Measurements from ENCODE around the gene ACTA1.

Gene ACTA1

GRCh38 chr1:229436201-229436600, 2.3 kb upstream of the ACTA1 start:
- Histone ChIP-seq H3K23ac (ENCODE audit: low read length in 2 of 2) (no peak overlapping the region), H3K4ac (ENCODE audit: low read depth in 1 of 2, low read length in 2 of 2) (no peak overlapping the region), H3K18ac (ENCODE audit: low read depth in 1 of 2, low read length in 2 of 2) (no peak overlapping the region), H3K4me1 (ENCODE audit: control insufficient read depth, insufficient read depth, low read depth, low read length) (peaks cover 25% of the 10 kb centered on the region), H3K36me3 (ENCODE audit: control insufficient read depth in 1 of 2, insufficient read depth in 2 of 2, low read depth in 1 of 2, low read length in 2 of 2) (peaks cover 4 to 12% of the 10 kb centered on the region in 2 experiments), H4K91ac (ENCODE audit: low read length) (no peak overlapping the region), H3K9me3 (ENCODE audit: control insufficient read depth, low read length) (no peaks in the 10 kb centered on the region), H3K27ac (ENCODE audit: low read length, poor library complexity, severe bottlenecking) (no peak overlapping the region), H3K9ac (ENCODE audit: low read length) (no peak overlapping the region), H3K27me3 (ENCODE audit: control insufficient read depth in 1 of 2, insufficient read depth in 1 of 2, low read length in 2 of 2) (peaks cover 46 to 48% of the 10 kb centered on the region in 2 experiments), H2AK5ac (ENCODE audit: low read length, severe bottlenecking) (no peak overlapping the region), H3K14ac (ENCODE audit: low read length in 2 of 2) (no peak overlapping the region), H2BK12ac (ENCODE audit: low read length in 2 of 2) (no peak overlapping the region), H2BK15ac (ENCODE audit: low read depth, poor library complexity, severe bottlenecking) (no peak overlapping the region), H3K4me3 (ENCODE audit: insufficient read depth in 1 of 2, low read depth in 1 of 2, low read length in 2 of 2) (no peak overlapping the region), H2BK5ac (ENCODE audit: low read depth, low read length, poor library complexity, severe bottlenecking) (no peak overlapping the region), H4K8ac (ENCODE audit: low read length) (no peak overlapping the region), H3K79me1 (replicated peaks; ENCODE audit: low read length, poor library complexity, severe bottlenecking) (no peaks in the 10 kb centered on the region), H2AFZ (ENCODE audit: low read depth, low read length) (no peak overlapping the region), H2BK120ac (ENCODE audit: low read depth, low read length) (no peak overlapping the region), H3K4me2 (ENCODE audit: low read length, poor library complexity, severe bottlenecking) (no peak overlapping the region)
- no peak for DNase-seq
- 85% methylated on average over 6 of the region's 7 CpGs for WGBS

- no peaks in the 10 kb centered on the region for H3K9me3 ChIP-seq (ENCODE audit: control insufficient read depth, low read length)
- no peak for DNase-seq
- H4K91ac ChIP-seq (ENCODE audit: low read length), result no peak overlapping the region
- H3K79me1 ChIP-seq (replicated peaks; ENCODE audit: low read length, poor library complexity, severe bottlenecking), result no peaks in the 10 kb centered on the region
- H2BK15ac ChIP-seq (ENCODE audit: low read depth, poor library complexity, severe bottlenecking), result no peak overlapping the region
- peaks cover 59 to 63% of the 10 kb centered on the region in 2 experiments for H3K27me3 ChIP-seq (ENCODE audit: control insufficient read depth in 1 of 2, insufficient read depth in 1 of 2, low read length in 2 of 2)
- no peak overlapping the region for H3K4me2 ChIP-seq (ENCODE audit: low read length, poor library complexity, severe bottlenecking)
- no peak overlapping the region for H3K27ac ChIP-seq (ENCODE audit: low read length, poor library complexity, severe bottlenecking)
- no peak overlapping the region for H2BK12ac ChIP-seq (ENCODE audit: low read length in 2 of 2)
- H3K36me3 ChIP-seq (ENCODE audit: control insufficient read depth in 1 of 2, insufficient read depth in 2 of 2, low read depth in 1 of 2, low read length in 2 of 2), result peaks cover 0 to 1% of the 10 kb centered on the region in 2 experiments
- H3K4me3 ChIP-seq (ENCODE audit: insufficient read depth in 1 of 2, low read depth in 1 of 2, low read length in 2 of 2), result no peak overlapping the region
- no peak overlapping the region for H3K18ac ChIP-seq (ENCODE audit: low read depth in 1 of 2, low read length in 2 of 2)
- 3% methylated on average over 24 of the region's 27 CpGs for WGBS
- H3K9ac ChIP-seq (ENCODE audit: low read length), result no peak overlapping the region
- no peak overlapping the region for H3K23ac ChIP-seq (ENCODE audit: low read length in 2 of 2)
- peaks cover 23% of the 10 kb centered on the region for H3K4me1 ChIP-seq (ENCODE audit: control insufficient read depth, insufficient read depth, low read depth, low read length)
- no peak overlapping the region for H3K4ac ChIP-seq (ENCODE audit: low read depth in 1 of 2, low read length in 2 of 2)
- no peak overlapping the region for H2AFZ ChIP-seq (ENCODE audit: low read depth, low read length)
- H2BK120ac ChIP-seq (ENCODE audit: low read depth, low read length), result no peak overlapping the region
- no peak overlapping the region for H4K8ac ChIP-seq (ENCODE audit: low read length)
- H2AK5ac ChIP-seq (ENCODE audit: low read length, severe bottlenecking), result no peak overlapping the region
- no peak overlapping the region for H2BK5ac ChIP-seq (ENCODE audit: low read depth, low read length, poor library complexity, severe bottlenecking)
- H3K14ac ChIP-seq (ENCODE audit: low read length in 2 of 2), result no peak overlapping the region
Measured at GRCh38 chr1:229434641-229435051, 752 bp upstream of the ACTA1 start.

- Histone ChIP-seq H3K4me1 (ENCODE audit: control insufficient read depth, insufficient read depth, low read depth, low read length) (peaks cover 23% of the 10 kb centered on the region), H3K18ac (ENCODE audit: low read depth in 1 of 2, low read length in 2 of 2) (no peak overlapping the region), H3K4ac (ENCODE audit: low read depth in 1 of 2, low read length in 2 of 2) (no peak overlapping the region), H3K14ac (ENCODE audit: low read length in 2 of 2) (no peak overlapping the region), H3K27me3 (ENCODE audit: control insufficient read depth in 1 of 2, insufficient read depth in 1 of 2, low read length in 2 of 2) (peaks cover 59 to 69% of the 10 kb centered on the region in 2 experiments), H3K27ac (ENCODE audit: low read length, poor library complexity, severe bottlenecking) (no peak overlapping the region), H3K4me3 (ENCODE audit: insufficient read depth in 1 of 2, low read depth in 1 of 2, low read length in 2 of 2) (no peak overlapping the region), H2AFZ (ENCODE audit: low read depth, low read length) (no peak overlapping the region), H3K4me2 (ENCODE audit: low read length, poor library complexity, severe bottlenecking) (no peak overlapping the region), H4K91ac (ENCODE audit: low read length) (no peak overlapping the region), H2BK5ac (ENCODE audit: low read depth, low read length, poor library complexity, severe bottlenecking) (no peak overlapping the region), H2BK12ac (ENCODE audit: low read length in 2 of 2) (no peak overlapping the region), H3K36me3 (ENCODE audit: control insufficient read depth in 1 of 2, insufficient read depth in 2 of 2, low read depth in 1 of 2, low read length in 2 of 2) (no peaks in the 10 kb centered on the region), H3K9me3 (ENCODE audit: control insufficient read depth, low read length) (no peaks in the 10 kb centered on the region), H3K79me1 (replicated peaks; ENCODE audit: low read length, poor library complexity, severe bottlenecking) (no peaks in the 10 kb centered on the region), H2BK15ac (ENCODE audit: low read depth, poor library complexity, severe bottlenecking) (no peak overlapping the region), H3K9ac (ENCODE audit: low read length) (no peak overlapping the region), H3K23ac (ENCODE audit: low read length in 2 of 2) (peak overlapping the region in 1 of 2 experiments; percentile 34), H2BK120ac (ENCODE audit: low read depth, low read length) (no peak overlapping the region), H4K8ac (ENCODE audit: low read length) (no peak overlapping the region), H2AK5ac (ENCODE audit: low read length, severe bottlenecking) (no peak overlapping the region)
- no peak for DNase-seq
- 43% methylated on average over 19 of the region's 19 CpGs for WGBS
Measured at GRCh38 chr1:229433364-229434004, 410 bp downstream of the ACTA1 start.

GRCh38 chr1:229432905-229433304, 989 bp downstream of the ACTA1 start:
- Histone ChIP-seq H3K4ac (ENCODE audit: low read depth in 1 of 2, low read length in 2 of 2) (no peak overlapping the region), H4K91ac (ENCODE audit: low read length) (no peak overlapping the region), H3K18ac (ENCODE audit: low read depth in 1 of 2, low read length in 2 of 2) (no peak overlapping the region), H2BK5ac (ENCODE audit: low read depth, low read length, poor library complexity, severe bottlenecking) (no peak overlapping the region), H2AFZ (ENCODE audit: low read depth, low read length) (no peak overlapping the region), H3K27ac (ENCODE audit: low read length, poor library complexity, severe bottlenecking) (no peak overlapping the region), H3K9me3 (ENCODE audit: control insufficient read depth, low read length) (no peaks in the 10 kb centered on the region), H2AK5ac (ENCODE audit: low read length, severe bottlenecking) (no peak overlapping the region), H3K14ac (ENCODE audit: low read length in 2 of 2) (no peak overlapping the region), H3K23ac (ENCODE audit: low read length in 2 of 2) (no peak overlapping the region), H3K4me2 (ENCODE audit: low read length, poor library complexity, severe bottlenecking) (no peak overlapping the region), H3K27me3 (ENCODE audit: control insufficient read depth in 1 of 2, insufficient read depth in 1 of 2, low read length in 2 of 2) (peaks cover 59 to 74% of the 10 kb centered on the region in 2 experiments), H4K8ac (ENCODE audit: low read length) (no peak overlapping the region), H3K4me3 (ENCODE audit: insufficient read depth in 1 of 2, low read depth in 1 of 2, low read length in 2 of 2) (no peak overlapping the region), H2BK15ac (ENCODE audit: low read depth, poor library complexity, severe bottlenecking) (no peak overlapping the region), H3K36me3 (ENCODE audit: control insufficient read depth in 1 of 2, insufficient read depth in 2 of 2, low read depth in 1 of 2, low read length in 2 of 2) (no peaks in the 10 kb centered on the region), H2BK12ac (ENCODE audit: low read length in 2 of 2) (no peak overlapping the region), H3K4me1 (ENCODE audit: control insufficient read depth, insufficient read depth, low read depth, low read length) (peaks cover 23% of the 10 kb centered on the region), H3K9ac (ENCODE audit: low read length) (no peak overlapping the region), H2BK120ac (ENCODE audit: low read depth, low read length) (no peak overlapping the region), H3K79me1 (replicated peaks; ENCODE audit: low read length, poor library complexity, severe bottlenecking) (no peaks in the 10 kb centered on the region)
- WGBS, result 70% methylated on average over 37 of the region's 37 CpGs
- no peak for DNase-seq

All from mesenchymal stem cell (in vitro differentiated cells and primary cell).